Embryonic facial prominence (tissue), 1 donor: ENCODE results near the gene CHD9NB.

Source experiments
- DNase-seq: peaks from one replicate; pipeline ENCODE4 v3.0.0-alpha.2; 2016; ENCODE audit errors: extremely low spot score

CHD9NB gene

GRCh38 chr16:53031323-53031942, 21.3 kb downstream of the CHD9NB start:
- no peak for DNase-seq

- no peak for DNase-seq
These were observed 22.7 kb downstream of the CHD9NB start for GRCh38 chr16:53029971-53030370.

DNA sequence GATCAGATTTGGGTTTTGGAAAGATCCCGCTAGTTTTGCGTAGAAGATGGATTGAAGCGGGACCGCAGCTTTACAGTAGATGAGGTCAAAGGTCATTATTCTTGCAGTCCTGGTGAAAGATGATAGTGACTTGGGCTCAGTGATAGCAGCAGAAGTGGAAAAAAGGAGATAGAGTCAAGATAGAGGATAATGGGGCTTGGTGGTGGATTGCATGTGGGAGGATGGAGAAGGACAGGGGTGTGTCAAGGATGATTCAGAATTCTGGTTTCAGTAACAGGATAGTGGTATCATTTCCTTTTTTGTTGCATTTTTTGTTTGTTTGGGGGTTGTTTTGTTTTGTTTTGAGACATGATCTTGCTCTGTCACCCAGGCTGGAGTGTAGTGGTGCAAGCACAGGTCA, 28.7 kb downstream of the CHD9NB start:
- DNase-seq, result no peak

- no peak for DNase-seq
These were observed 30.3 kb downstream of the CHD9NB start for GRCh38 chr16:53022374-53022773.

DNA sequence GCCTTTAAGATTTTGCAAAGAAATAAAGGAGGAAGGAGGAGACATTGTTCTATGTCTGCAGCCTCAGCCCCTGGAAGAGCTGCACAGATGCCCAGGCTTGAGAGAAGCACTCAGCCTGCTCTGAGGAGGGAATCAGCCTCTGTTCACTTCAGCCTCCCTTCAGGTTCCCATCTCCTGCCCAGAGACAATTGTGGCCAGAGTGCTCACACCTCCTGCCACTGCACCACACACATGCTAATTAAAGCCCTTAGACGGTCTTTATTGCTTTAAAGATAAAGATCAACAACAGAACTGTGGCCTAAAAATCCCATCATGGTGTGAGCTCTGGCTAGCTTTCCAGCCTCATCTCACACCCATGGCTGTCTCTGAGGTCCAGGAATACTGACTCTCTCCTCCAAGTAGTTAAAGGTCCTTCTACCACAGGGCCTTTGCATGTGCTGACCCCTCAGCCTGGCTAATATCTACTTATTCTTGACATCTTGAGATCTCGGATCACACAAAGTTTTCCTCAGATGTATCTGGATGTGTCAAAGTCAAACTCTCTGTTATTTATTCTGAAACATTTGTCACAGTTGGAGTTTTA, 33.8 kb downstream of the CHD9NB start:
- DNase-seq, result no peak

DNA sequence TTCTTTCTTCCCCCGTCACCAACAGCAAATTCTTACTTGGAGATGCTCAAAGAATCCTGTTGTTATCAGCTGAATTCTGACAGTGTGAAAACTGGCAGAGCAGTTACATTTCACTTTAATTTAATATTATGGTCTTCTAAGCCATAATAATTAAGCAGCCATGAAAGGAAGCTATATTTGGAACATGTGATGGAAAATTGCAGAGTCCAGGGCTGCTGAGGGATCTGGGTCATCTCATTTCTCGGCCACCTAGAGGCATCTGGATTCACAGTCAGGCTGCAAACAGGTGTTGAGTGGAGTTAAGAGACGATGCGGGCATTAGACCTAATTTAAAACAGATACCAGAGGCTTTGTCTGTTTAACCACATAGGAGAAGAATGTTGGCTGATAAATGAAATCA, 38.4 kb downstream of the CHD9NB start:
- no peak for DNase-seq

GRCh38 chr16:53007095-53007494, 45.6 kb downstream of the CHD9NB start:
- no peak for DNase-seq

- DNase-seq, result no peak
These were observed 54.8 kb downstream of the CHD9NB start for GRCh38 chr16:52997922-52998321.

DNA sequence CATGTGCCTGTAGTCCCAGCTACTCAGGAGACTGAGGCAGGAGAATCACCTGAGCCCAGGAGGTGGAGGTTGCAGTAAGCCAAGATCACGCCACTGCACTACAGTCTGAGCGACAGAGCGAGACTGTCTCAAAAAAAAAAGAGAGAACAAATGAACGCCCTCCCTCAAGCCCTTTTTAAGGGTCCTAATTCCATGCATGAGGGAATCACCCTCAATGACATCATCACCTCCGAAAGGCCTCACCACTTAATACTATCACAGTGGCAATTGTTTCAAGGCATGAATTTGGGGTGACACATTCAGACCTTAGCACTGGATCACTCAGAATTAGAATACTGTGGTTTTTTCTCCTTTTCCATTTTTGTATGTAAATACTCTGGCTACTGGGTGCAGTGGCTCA, 57.8 kb downstream of the CHD9NB start:
- no peak for DNase-seq

- DNase-seq, result no peak
These were observed 59.5 kb downstream of the CHD9NB start for GRCh38 chr16:52993179-52993578.

DNA sequence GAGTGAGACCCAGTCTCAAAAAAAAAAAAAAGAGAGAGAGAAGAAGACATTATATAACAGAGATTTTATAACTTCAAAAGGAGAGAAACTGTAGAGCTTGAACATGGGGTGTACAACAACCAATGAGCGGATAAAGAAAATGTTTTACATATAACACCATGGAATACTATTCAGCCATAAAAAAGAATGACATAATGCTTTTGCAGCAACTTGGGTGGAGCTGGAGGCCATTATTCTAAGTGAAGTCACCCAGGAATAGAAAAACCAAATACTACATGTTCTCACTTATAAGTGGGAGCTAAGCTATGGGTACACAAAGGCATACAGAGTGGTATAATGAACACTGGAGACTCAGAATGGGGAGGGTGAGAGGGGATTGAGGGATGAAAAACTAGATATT, 61.1 kb downstream of the CHD9NB start:
- DNase-seq, result no peak
